Keratinocyte (primary cell): ENCODE results near the gene FOXL2NB. TPM values are rescaled to one million over a fixed set of nuclear protein-coding genes. Genes with fewer than 3 reads are reported as not detected.
A peak's percentile ranks its signal among the peaks of the same experiment; 100 is the strongest.

Source experiments
- DNase-seq: peaks from one replicate; pipeline ENCODE4 v3.0.0-alpha.2; 2011; ENCODE audit warnings: low read depth, missing footprints, low spot score
- FAIRE-seq: peaks from 2 replicates; lab custom pipeline; 2011; peaks lifted over from hg19 to GRCh38; lab: Jason Lieb, UNC
- H2AFZ ChIP-seq: 2 replicates; pipeline ENCODE4 v1.6.0; 2012; ENCODE audit warnings: low read length, control low read depth, inconsistent platforms; ENCODE audit not compliant: control insufficient read depth
- H3K27ac ChIP-seq: 2 replicates; pipeline ENCODE4 v1.5.1; 2011; ENCODE audit warnings: low read length; ENCODE audit not compliant: control insufficient read depth, insufficient read depth
- H3K27me3 ChIP-seq: 3 replicates; pipeline ENCODE4 v1.6.0; 2011; ENCODE audit warnings: low read length; ENCODE audit not compliant: control insufficient read depth, insufficient read depth; ENCODE audit errors: extremely low read depth
- H3K36me3 ChIP-seq, 2 experiments: 2 replicates in 1 of 2; 3 replicates in 1 of 2; pipeline ENCODE4 v1.5.1; 2011; ENCODE audit warnings: low read length in 2 of 2, mild to moderate bottlenecking in 1 of 2; ENCODE audit not compliant: control insufficient read depth in 2 of 2, insufficient read depth in 2 of 2; ENCODE audit errors: extremely low read depth in 1 of 2
- H3K4me1 ChIP-seq: 3 replicates; pipeline ENCODE4 v1.5.1; 2011; ENCODE audit warnings: low read length; ENCODE audit not compliant: control insufficient read depth, insufficient read depth; ENCODE audit errors: extremely low read depth
- H3K4me2 ChIP-seq: 3 replicates; pipeline ENCODE4 v1.6.0; 2011; ENCODE audit warnings: low read depth, low read length; ENCODE audit not compliant: control insufficient read depth, insufficient read depth; ENCODE audit errors: extremely low read depth
- H3K4me3 ChIP-seq, 3 experiments: fragments of 200-600 bp in 1 of 3; sonication (generic) in 1 of 3; 2 replicates in 2 of 3; 3 replicates in 1 of 3; pipeline ENCODE4 v1.5.1; 2011 to 2016; ENCODE audit warnings: low read length in 3 of 3, mild to moderate bottlenecking in 3 of 3, control low read depth in 2 of 3, inconsistent platforms in 1 of 3, low read depth in 1 of 3, mixed read lengths in 1 of 3, mixed run types in 1 of 3, moderate library complexity in 1 of 3; ENCODE audit not compliant: control insufficient read depth in 2 of 3, insufficient read depth in 2 of 3; ENCODE audit errors: extremely low read depth in 1 of 3
- H3K79me2 ChIP-seq: 2 replicates; pipeline ENCODE4 v1.6.0; 2012; ENCODE audit warnings: low read length; ENCODE audit not compliant: control insufficient read depth, insufficient read depth
- H3K9ac ChIP-seq: 3 replicates; pipeline ENCODE4 v1.6.0; 2011; ENCODE audit warnings: low read length; ENCODE audit not compliant: control insufficient read depth, insufficient read depth; ENCODE audit errors: extremely low read depth
- H3K9me1 ChIP-seq: 3 replicates; pipeline ENCODE4 v1.6.0; 2011; ENCODE audit warnings: low read length; ENCODE audit not compliant: control insufficient read depth, insufficient read depth; ENCODE audit errors: extremely low read depth
- H3K9me3 ChIP-seq: 2 replicates; pipeline ENCODE4 v1.5.1; 2012; ENCODE audit warnings: low read depth, low read length; ENCODE audit not compliant: control insufficient read depth
- H4K20me1 ChIP-seq: 3 replicates; pipeline ENCODE4 v1.6.0; 2011; ENCODE audit warnings: low read length; ENCODE audit not compliant: control insufficient read depth, insufficient read depth; ENCODE audit errors: extremely low read depth
- EZH2 ChIP-seq: IDR thresholded peaks from one replicate; pipeline ENCODE4 v1.6.1; 2012; ENCODE audit warnings: inconsistent platforms, mild to moderate bottlenecking, low read length, moderate library complexity
- dilution Hi-C: fragments of 300-500 bp; cut with MboI; formaldehyde crosslinking; loops from one replicate; pipeline ENCODE4 v1.7.0; 2020; ENCODE audit warnings: low sequenced_read_pairs; ENCODE audit not compliant: extremely low pct_ligation_motif_present
- polyA plus RNA-seq, 5 experiments: library from polyadenylated mRNA; depleted of rRNA in 3 of 5; stranded (reverse) in 3 of 5; stranded (forward) in 1 of 5; unstranded in 1 of 5; fragments of >200 nt; gene quantifications; 1 replicate in 1 of 5; 2 replicates in 3 of 5; 3 replicates in 1 of 5; pipeline versions ENCODE4 v1.2.1 to v1.2.3, GENCODE V29; 2011 to 2012; ENCODE audit warnings: missing spikeins in 2 of 5, low read depth in 1 of 5, low replicate concordance in 1 of 5
- TF ChIP-seq, protein P1 (sequence below), 3 experiments: IDR thresholded peaks in 1 of 3; conservative IDR thresholded peaks in 1 of 3; optimal IDR thresholded peaks in 1 of 3; 2 replicates in 2 of 3; 3 replicates in 1 of 3; pipeline versions ENCODE3 to v1.5.1; 2011; ENCODE audit warnings: low read length in 3 of 3, mild to moderate bottlenecking in 3 of 3, moderate library complexity in 2 of 3, control low read depth in 1 of 3, inconsistent platforms in 1 of 3; ENCODE audit not compliant: insufficient read depth in 2 of 3; ENCODE audit errors: extremely low read depth in 1 of 3

FOXL2NB gene
- polyA plus RNA-seq, 1 donor (not counting 4 experiments of a cell fraction or from before 2014, with no cell fraction given) = 0.38 TPM

- Histone ChIP-seq H3K9me1 (peaks cover 3% of the 10 kb centered on the region), H4K20me1 (peaks cover 3% of the 10 kb centered on the region), H3K9me3 (no peaks in the 10 kb centered on the region), H3K27ac (no peak overlapping the region), H3K4me2 (no peak overlapping the region), H3K36me3 (no peaks in the 10 kb centered on the region), H3K4me1 (peaks cover 21% of the 10 kb centered on the region), H3K79me2 (no peaks in the 10 kb centered on the region), H3K9ac (no peak overlapping the region), H2AFZ (no peak overlapping the region), H3K4me3 (no peak overlapping the region), H3K27me3 (peaks cover 99% of the 10 kb centered on the region)
- TF ChIP-seq, protein P1, sequence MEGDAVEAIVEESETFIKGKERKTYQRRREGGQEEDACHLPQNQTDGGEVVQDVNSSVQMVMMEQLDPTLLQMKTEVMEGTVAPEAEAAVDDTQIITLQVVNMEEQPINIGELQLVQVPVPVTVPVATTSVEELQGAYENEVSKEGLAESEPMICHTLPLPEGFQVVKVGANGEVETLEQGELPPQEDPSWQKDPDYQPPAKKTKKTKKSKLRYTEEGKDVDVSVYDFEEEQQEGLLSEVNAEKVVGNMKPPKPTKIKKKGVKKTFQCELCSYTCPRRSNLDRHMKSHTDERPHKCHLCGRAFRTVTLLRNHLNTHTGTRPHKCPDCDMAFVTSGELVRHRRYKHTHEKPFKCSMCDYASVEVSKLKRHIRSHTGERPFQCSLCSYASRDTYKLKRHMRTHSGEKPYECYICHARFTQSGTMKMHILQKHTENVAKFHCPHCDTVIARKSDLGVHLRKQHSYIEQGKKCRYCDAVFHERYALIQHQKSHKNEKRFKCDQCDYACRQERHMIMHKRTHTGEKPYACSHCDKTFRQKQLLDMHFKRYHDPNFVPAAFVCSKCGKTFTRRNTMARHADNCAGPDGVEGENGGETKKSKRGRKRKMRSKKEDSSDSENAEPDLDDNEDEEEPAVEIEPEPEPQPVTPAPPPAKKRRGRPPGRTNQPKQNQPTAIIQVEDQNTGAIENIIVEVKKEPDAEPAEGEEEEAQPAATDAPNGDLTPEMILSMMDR (optimal IDR thresholded peaks at IDR 0.05 in 1 of 3, IDR thresholded peaks at IDR 0.05 in 1 of 3, conservative IDR thresholded peaks at IDR 0.05 in 1 of 3; ENCODE audit: extremely low read depth in 1 of 3, insufficient read depth in 2 of 3, low read length in 3 of 3) = peak; percentile 32 to 67 (median 60)
- no peak for TF ChIP-seq EZH2
- DNase-seq (no peak), FAIRE-seq (no peak)
- dilution Hi-C loops = loop anchor here (25.0 kb wide), 1 partner anchor 371 kb away; no protein-coding TSS in a partner anchor
Measured at GRCh38 chr3:138941259-138941885, 5.6 kb upstream of the FOXL2NB start.

GRCh38 chr3:138942271-138942670, 4.7 kb upstream of the FOXL2NB start:
- H3K4me2 ChIP-seq = no peak overlapping the region
- no peaks in the 10 kb centered on the region for H3K9me1 ChIP-seq
- DNase-seq = no peak
- no peaks in the 10 kb centered on the region for H3K36me3 ChIP-seq
- no peak overlapping the region for H2AFZ ChIP-seq
- no peak overlapping the region for H3K27ac ChIP-seq
- H3K9ac ChIP-seq = no peak overlapping the region
- H3K79me2 ChIP-seq = no peaks in the 10 kb centered on the region
- no peak overlapping the region for H3K4me3 ChIP-seq
- TF ChIP-seq EZH2 = no peak
- TF ChIP-seq, protein P1 (optimal IDR thresholded peaks at IDR 0.05 in 1 of 3, IDR thresholded peaks at IDR 0.05 in 1 of 3, conservative IDR thresholded peaks at IDR 0.05 in 1 of 3; ENCODE audit: extremely low read depth in 1 of 3, insufficient read depth in 2 of 3, low read length in 3 of 3) = no peak
- FAIRE-seq = no peak
- peaks cover 14% of the 10 kb centered on the region for H3K4me1 ChIP-seq
- H4K20me1 ChIP-seq = peaks cover 3% of the 10 kb centered on the region
- peaks cover 99% of the 10 kb centered on the region for H3K27me3 ChIP-seq
- H3K9me3 ChIP-seq = no peaks in the 10 kb centered on the region
- dilution Hi-C loops = loop anchor here (25.0 kb wide), 1 partner anchor 370 kb away; no protein-coding TSS in a partner anchor
